NCI-H146 (cell line): Measurements from ENCODE around the gene ANTXRL.
"Not testable (repeated sequence)": the region's sequence is repeated elsewhere in the genome, so short reads cannot be mapped to it uniquely, and the experiment has no call there.

Experiments used
- DNase-seq: peaks from one replicate; lab custom pipeline; 2025; lab: John Stamatoyannopoulos, UW

The ANTXRL gene

DNA sequence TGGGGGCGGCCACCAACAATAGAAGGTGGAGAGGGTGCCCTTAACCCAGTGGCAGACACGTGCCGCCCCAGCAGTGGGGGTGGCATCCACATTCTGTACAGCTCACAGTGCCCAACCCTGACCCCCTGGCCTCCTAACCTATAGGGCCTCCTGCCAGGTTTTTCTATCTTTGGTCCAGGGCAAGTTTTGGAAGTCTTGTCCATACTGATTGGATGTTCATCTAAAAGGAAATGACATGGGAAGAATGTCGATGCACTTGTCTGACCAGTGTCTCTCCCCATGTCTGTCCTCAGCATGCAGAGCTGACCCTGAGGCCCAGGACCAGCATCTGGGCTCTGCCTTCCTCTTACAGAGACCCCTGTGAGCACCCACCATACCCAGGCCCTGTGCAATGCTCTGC is 32.3 kb upstream of the ANTXRL start:
- DNase-seq: no peak

DNA sequence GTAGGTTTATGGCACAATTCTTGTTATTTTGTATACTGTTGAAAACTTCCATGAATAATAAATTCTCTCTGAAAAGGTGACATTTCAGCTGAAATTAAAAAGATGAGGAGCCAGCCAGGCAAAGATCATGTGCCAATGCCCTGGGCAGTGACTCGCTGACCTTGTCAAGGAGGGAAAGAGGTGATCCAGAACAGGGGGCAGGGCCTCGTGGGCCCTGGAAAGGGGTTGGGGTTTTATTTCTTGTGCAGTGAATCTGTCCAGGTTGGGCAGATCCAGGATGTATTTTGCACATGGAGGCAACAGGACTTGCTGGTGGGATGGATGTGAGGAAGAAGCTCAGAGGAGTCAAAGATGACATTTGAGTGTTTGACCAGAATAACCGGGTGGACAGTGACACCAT is 31.6 kb upstream of the ANTXRL start:
- DNase-seq: not testable (repeated sequence)

DNA sequence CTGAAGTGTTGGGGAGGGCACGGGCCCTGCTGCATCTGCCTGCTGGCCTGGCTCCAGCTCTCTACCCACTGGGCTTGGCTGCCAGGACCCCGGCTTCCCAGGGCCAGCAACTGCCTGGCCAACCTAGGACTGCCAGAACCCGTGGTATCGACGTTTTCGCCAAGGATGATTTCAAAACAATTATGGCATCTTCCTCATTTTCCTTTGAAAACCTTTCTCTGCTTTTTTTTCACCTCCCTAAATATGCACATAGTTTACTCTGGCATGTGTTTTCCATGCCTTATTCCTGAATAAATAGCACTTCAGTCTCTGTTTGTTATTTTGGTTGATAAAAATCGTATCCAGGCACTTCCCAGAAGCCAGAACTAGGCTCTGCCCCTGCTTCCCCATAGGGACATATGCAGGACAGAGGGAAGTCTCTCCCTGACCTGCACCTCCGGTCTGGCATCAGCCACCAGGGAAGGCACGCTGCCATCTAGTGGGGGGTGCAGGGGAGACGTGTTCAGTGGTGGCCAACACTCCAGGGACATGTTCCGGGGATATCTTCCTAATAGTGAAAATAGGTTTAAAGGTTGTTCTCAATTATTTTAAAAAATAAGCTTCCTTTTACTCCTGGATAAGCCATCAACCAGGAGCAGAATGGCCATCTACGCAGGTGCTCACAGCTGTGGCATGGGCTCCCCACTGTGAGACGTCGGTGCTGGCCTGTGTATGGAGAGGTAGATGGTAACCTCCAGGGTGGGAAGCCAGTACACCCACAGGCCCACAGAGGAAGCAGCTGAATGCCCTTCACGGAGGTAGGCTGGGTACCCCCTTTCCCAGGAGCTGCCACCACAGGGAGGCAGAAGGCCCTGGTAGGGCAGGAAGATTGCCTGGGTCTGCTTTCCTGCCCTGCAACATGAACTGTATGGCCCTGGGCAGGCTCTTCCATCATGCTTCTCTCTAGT is 30.7 kb upstream of the ANTXRL start:
- no peak for DNase-seq

DNA sequence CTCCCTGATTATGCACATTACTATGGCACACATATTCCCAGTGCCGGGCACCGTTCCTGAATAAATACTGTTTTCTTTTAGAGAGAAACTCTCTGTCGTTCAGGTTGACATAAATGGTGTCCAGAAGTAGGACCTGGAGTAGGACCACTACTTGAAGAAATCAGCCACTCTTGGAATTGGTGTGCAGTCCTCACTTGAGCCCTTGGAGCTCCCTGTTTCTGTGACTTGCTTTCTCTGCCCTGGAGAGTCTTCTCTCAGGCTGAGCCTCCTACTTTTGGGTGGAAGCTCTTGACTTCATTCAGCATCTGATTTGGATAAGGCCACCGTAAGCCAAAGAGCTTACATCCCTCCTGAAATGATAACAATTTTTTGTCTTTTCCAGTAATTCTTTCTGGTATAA is 29.7 kb upstream of the ANTXRL start:
- DNase-seq: no peak

DNA sequence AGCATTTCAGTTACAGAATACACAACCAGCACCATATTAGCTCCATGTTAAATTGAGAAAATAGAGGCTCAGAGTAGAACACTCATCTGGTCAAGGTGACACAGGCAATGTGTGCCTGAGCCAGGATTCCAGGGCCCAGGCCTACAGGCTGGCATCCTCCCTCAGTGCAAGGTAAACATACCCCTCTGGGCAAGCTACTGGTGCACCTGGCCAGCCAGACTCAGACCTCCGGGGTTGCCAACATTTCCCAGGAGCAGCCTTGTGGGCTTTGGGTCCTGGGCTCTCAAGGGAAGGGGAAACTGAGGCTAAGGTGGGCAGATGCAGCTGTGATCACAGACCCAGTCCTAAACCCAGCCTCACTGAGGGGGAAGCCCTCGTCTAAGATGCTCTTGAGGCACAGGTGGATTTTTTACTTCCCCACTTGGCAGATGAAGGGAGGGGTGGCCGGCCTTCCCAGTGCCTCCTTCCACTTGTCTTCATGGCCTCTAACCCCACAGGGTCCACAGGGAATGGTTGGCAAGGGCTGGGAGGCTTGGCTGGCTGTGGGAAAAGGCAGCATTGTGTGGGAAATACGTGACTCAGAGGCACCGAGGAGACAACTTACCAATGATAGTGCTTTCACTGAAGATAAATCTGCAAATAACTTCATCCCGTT is 23.8 kb upstream of the ANTXRL start:
- not testable (repeated sequence) for DNase-seq

DNA sequence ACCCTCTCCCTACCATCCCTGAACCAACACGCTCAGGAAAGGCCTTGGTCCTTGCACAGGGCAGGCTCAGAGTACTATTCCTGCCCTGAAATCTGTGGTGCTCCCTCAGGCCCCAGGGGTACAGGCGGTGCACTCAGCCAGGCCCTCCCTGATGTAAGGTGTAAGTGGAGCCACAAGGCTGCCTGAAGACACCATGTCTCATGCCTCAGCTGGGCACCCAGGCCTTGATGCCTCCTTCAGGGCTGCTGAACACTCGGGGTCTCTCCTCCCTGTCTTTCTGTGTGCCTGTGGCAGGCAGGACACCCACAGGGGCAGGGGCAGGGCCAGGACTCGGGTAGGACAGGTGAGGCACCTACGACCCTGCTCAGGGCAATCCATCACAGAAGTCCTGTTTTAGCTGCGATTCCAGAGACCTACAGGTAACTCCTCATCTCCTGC is 22.9 kb upstream of the ANTXRL start:
- no peak for DNase-seq

DNA sequence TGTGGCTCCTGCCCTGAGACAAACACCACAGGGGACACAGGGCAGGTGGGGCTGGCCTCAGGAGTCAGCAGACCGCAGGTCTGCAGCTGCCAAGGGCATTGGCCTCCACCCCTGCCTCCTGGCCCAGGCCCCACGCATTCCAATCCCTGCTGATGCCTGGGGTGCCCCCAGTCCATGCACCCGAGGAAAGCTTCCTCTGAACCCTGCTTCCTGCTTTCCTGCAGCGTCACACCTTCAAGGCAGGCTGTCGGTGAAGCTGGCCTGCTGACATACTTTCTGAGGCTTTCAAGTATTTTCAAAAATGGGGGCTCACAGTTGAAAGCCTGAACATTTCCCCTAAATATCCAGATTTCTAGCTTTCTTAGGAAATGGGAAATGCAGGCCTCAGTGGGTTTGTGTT is 22.5 kb upstream of the ANTXRL start:
- no peak for DNase-seq

DNA sequence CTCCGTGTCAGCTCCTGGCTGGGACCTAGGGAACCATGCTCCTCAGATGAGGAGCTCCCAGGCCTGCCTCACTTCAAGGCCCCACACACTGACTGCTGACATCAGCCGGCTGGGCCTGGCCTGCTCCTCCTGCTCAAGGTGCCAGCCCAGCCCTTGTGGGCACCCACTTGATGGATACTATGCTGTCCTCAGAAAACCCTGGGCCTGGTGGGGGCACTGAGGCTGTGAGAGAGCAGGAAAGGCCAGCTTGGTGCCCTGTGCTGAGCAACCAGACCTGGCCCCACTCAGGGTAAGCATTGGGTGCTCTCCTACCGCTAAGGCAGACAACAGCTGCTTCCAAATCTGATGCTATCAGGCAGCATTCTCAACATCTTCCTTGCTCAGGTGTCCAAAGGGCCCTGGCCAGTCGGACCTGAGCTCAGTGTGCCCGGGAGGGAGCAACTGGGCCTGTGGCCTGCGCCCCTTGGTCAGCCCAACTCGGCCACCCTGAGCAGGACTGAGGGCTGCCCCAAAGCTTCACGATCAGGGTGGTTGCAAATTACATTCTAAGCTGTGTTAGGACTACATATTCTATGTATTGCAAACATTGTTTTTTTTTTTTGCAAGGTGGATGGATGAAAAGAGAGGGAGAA is 21.9 kb upstream of the ANTXRL start:
- DNase-seq: no peak

DNA sequence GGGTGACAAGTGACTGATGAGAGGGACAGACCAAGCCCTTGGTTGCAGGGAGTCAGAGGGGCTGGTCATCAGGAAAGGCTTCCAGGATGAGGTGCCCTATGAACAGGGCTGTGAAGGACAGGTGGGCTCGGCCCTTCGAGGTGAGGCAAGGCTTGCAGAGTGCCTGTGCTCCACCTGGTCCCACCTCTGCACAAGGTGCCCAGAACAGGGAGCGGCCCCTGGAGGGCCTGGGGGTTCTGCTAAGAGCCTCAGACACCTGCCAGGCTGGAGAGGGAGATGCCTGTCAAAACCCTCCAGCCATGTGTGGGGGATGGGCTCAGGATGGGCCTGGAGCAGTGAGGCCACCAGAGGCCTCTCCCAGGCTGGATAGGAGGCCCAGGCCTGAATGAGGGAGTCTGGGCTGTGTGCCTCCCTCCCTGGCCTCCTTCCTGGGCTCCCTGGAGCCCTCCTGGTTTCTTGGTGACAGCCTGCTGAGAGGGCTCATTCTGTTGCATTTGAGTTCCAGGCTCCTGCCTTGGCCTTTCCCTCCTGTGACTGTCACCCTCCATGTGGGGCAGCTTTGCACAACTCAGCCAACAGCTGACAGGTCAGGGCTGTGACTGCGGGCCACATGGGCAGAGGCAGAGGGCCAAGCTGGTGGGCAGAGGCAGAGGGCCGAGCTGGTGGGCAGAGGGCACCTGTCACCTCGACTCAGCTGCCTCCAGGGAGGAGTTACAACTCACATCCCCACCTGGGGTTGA is 21.1 kb upstream of the ANTXRL start:
- DNase-seq: not testable (repeated sequence)

DNA sequence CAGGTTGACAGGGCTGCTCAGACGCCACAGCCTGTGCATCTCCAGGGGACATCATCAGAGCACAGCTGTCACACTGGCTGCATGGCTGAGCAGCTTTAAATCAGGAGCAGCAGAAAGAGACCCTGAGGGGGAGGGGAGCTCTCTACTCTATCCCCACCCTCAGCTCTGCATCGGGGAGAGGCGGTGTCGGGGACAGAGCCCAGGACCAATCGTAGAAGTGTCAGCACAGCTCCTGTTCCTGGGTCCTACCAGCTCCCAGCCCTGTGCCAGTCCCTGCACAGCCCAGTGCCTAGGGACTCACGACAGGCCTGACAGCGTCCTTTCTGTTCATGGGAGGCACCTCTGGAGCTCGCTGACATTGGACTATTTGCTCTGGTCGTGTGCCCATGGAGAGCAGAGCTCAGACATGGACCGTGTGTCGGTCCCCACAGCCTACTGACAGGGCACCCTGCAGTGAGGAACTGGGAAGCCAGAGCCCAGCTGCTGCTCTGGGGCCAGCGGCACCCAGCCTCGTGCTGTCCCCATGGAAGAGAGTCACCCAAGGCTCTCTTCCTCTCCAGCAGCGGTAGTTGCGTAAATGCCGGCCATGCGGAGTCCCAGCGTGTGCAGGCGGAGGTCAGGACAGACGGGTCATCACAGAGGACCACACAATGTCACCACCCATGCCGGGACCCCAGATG is 20.4 kb upstream of the ANTXRL start:
- DNase-seq: no peak

DNA sequence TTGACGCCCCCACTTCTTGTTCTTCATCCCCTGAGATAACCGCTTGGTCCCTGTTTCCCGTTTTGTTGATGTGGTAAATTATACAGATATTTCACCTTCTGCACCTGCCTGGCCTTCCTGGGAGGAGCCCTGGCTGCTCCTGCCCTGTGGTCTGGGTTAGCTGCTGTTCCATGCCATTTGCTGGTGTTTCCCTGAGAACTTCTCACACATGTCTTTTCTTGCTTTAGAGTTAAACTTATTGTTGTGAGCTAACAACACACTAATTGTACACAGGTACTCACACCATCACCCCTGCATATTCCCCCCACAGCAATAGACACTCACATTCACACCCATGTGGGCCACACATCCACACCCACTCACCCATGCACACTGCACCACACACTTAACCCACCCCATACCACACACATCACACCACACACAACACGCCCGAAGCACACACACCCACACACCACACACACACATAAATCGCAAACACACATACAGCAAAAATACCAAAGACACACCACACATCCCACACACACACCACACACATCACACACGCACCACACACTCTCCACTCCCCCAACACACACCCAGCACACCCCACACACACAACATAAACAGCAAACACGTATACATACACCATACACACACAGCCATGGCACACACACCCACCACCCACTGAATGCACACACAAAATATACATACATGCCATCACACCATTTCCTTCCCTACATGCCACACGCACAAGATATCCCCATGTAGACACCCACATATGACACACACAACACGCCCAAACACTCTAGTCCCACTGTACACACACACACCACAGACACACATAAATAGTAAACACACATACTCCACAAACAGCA is 19.4 kb upstream of the ANTXRL start:
- DNase-seq: no peak

DNA sequence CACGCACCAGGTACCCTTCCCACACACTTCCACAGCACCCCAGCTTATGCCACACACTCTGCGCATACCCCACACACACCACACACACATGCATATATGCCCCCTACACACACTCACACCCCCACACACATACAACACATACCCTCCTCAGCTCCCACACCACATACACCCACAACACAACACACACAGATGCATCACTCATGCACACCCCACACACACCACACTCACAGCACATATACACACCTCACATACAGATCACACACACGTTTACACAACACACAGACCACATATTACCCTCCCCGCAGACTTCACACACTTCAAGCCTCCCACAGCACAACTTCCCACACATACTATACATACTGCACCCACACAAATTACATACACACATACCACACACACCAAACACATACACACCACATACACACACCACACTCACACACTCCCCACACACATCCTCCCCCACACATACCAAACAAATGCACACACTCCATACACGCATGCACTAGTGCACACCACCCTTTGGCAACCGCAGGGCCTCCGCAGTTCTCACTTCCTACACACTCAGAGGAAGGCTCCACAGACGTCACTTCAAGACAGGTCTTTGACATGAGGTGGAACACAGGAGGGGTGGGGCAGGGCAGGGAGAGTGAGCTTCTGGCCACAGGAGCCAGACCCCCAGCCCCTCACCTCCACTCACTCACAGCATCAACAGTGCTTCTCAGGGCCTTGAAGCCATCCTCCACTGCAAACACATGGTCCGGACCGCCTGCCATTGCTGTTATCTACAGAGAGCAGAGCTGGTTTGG is 18.5 kb upstream of the ANTXRL start:
- no peak for DNase-seq

DNA sequence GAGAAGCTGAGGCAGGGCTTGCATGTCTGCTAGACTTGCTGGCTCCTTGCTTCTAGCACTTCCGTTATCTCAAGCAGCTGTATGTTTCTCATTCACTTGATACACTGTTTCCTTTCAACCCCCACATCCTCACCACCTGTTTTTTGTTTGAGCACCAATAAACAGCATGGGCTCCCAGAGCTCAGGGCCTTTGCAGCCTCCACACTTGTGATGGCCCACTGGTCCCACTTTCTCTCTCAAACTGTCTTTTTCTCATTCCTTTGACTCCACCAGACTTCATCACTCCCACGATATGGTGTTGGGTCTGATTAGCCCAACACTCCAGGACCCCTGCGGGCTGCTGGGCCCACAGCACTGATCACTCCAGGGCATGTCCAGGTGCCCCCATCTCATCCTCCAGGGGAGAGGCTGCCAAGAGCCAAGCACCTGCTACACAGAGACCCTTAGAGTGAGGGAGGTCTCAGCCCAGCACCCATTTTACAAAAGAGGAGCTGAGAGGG is 17.2 kb upstream of the ANTXRL start:
- DNase-seq: not testable (repeated sequence)

DNA sequence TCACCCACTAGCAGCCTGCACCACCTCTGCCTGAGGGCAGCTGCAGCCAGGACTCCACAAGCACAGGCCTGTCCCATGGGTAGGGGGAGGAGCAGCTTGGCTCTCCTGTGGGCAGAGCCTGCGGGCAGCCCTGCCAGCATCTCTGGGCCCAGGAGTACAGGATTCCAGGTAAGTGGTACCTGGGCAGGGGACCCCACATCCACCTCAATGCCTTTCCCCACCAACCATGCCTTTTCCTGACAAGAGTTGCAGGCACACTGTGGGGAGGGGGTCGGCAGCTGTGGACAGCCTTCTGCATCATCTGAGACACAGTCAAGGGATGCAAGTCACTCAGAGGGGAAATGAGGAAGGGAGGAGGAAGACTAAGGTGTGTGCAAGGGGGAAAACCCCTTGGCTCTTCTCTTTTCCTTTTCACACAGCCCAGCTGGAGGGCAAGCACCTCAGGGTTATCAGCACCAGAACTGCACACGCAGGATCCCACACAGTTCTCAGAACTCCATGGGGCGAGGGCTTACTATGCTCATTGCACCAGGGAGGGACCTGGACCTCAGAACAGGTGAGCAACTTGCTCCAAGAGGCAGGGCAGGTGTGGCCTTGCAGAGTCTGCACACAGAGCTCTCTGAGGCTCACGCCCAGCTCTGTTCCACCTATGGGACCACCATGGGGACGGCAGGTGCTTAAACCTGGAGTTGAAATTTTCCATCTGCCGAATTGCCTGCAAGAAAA is 16.5 kb upstream of the ANTXRL start:
- no peak for DNase-seq

DNA sequence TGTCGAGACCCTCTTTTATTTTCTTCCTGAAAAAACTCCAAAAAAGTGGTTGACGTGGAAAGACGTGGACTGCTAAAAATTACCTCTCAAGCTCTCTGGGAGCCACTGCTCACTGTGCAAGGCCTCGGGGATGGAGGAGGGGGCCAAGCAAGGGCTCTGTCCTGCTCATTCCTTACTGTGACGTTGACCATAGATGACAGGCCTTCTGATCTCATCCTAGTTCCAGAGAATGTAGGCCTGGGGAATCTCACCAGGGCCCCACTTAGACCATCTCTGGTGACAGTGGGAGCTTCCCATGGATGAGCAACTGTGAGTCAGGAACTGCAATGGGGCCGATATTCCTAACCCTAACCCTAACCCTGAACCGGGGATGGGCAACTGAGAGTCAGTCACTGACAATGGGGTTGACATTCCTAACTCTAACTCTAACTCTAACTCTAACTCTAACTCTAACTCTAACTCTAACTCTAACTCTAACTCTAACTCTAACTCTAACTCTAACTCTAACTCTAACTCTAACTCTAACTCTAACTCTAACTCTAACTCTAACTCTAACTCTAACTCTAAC is 15.8 kb upstream of the ANTXRL start:
- not testable (repeated sequence) for DNase-seq

DNA sequence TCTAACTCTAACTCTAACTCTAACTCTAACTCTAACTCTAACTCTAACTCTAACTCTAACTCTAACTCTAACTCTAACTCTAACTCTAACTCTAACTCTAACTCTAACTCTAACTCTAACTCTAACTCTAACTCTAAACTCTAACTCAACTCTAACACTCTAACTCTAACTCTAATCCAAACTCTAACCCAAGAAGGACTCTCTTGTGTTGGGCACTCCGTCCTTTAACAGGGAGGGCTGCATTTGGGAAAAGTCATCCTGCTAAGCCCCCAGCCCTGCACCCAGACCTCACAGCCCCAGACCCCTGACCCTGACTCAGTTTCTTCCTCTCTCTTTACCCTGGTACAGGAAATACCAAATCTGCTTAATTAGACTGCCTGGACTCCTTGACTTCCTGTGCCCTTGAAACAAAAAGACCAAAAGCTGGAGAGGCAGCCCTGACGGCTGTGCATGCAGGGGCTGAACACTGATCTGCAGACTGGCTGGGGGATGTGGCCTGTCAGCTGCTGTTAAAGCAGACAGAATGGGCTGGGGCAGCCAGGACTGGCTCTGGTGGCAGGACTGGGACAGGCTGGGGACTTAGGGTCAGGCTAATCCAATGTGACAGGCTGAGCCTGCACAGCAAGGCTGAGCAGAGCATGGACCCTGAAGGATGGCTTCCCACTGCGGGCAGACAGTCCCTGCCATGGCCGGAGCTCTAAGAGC is 14.8 kb upstream of the ANTXRL start:
- not testable (repeated sequence) for DNase-seq

DNA sequence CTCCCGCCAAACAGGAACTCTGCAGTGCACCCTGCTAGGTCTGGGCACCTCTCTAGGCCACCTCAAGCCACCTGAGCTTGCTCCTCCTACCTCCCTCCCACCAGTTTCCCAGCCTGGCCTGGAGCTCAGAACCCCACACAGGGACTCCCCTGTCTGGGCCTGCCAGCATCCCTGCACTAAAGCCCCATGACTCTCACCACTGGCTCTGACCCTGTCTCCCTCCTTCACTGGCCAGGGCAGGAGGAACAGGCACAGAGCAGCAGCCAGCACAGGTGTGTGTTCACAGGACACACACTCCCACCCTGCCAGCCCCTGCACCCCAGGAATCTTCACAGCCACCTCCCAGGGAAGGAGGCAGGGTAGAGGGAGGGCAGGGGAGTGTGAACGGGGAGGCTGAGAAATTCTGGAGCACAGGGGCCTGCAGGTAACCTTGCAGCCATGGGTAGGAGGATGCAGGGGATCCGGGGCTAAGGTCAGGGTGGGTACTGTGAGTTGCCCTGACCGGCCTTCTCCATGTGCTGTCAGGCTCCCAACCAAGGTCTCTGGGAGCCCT is 13.9 kb upstream of the ANTXRL start:
- no peak for DNase-seq
